Trophoblast cell (in vitro differentiated cells and primary cell): Measurements from ENCODE around the gene METTL5.

Experiments
- DNase-seq, 2 donors: peaks; one replicate each; pipeline ENCODE4 v3.0.0-alpha.2; 2016
- H2AFZ ChIP-seq: 2 replicates; pipeline ENCODE4 v1.6.1; 2013; ENCODE audit warnings: low read length, moderate library complexity, mild to moderate bottlenecking; ENCODE audit not compliant: insufficient read depth, poor library complexity
- H2AK5ac ChIP-seq: 2 replicates; pipeline ENCODE4 v1.6.1; 2013; ENCODE audit warnings: mild to moderate bottlenecking, low read length
- H2BK120ac ChIP-seq: 2 replicates; pipeline ENCODE4 v1.6.1; 2013; ENCODE audit warnings: low read length, mild to moderate bottlenecking, moderate library complexity; ENCODE audit not compliant: insufficient read depth, poor library complexity
- H2BK12ac ChIP-seq: 2 replicates; pipeline ENCODE4 v1.6.1; 2013; ENCODE audit warnings: mild to moderate bottlenecking, low read length, moderate library complexity
- H2BK5ac ChIP-seq: 2 replicates; pipeline ENCODE4 v1.6.1; 2013; ENCODE audit warnings: low read length, low read depth, moderate library complexity, mild to moderate bottlenecking; ENCODE audit not compliant: poor library complexity
- H3K14ac ChIP-seq: 2 replicates; pipeline ENCODE4 v1.6.1; 2013; ENCODE audit warnings: mild to moderate bottlenecking, low read length
- H3K18ac ChIP-seq: 2 replicates; pipeline ENCODE4 v1.6.1; 2013; ENCODE audit warnings: mild to moderate bottlenecking, low read length
- H3K23ac ChIP-seq: 2 replicates; pipeline ENCODE4 v1.6.1; 2013; ENCODE audit warnings: low read length
- H3K27ac ChIP-seq: 2 replicates; pipeline ENCODE4 v1.5.1; 2013; ENCODE audit warnings: low read depth, mild to moderate bottlenecking, inconsistent platforms, low read length, moderate library complexity
- H3K27me3 ChIP-seq: 2 replicates; pipeline ENCODE4 v1.6.1; 2013; ENCODE audit warnings: inconsistent platforms, mild to moderate bottlenecking, low read length, moderate library complexity; ENCODE audit not compliant: insufficient read depth
- H3K36me3 ChIP-seq, 2 experiments: 1 replicate in 1 of 2; 2 replicates in 1 of 2; pipeline ENCODE4 v1.6.1; 2013; ENCODE audit warnings: low read length in 2 of 2, mild to moderate bottlenecking in 2 of 2, moderate library complexity in 1 of 2; ENCODE audit not compliant: insufficient read depth in 2 of 2, control insufficient read depth in 1 of 2
- H3K4ac ChIP-seq: 2 replicates; pipeline ENCODE4 v1.6.1; 2013; ENCODE audit warnings: low read depth, mild to moderate bottlenecking, low read length, moderate library complexity
- H3K4me1 ChIP-seq, 2 experiments: 1 replicate in 1 of 2; 2 replicates in 1 of 2; pipeline ENCODE4 v1.6.1; 2013; ENCODE audit warnings: low read length in 2 of 2, mild to moderate bottlenecking in 2 of 2, moderate library complexity in 1 of 2; ENCODE audit not compliant: insufficient read depth in 2 of 2, control insufficient read depth in 1 of 2
- H3K4me2 ChIP-seq: 2 replicates; pipeline ENCODE4 v1.6.1; 2013; ENCODE audit warnings: inconsistent platforms, mild to moderate bottlenecking, low read length, moderate library complexity
- H3K4me3 ChIP-seq: 2 replicates; pipeline ENCODE4 v1.5.1; 2013; ENCODE audit warnings: mild to moderate bottlenecking, low read depth, low read length, inconsistent platforms
- H3K79me1 ChIP-seq: one replicate; pipeline ENCODE4 v1.6.1; 2013; ENCODE audit warnings: low read length
- H3K79me2 ChIP-seq: 2 replicates; pipeline ENCODE4 v1.6.1; 2013; ENCODE audit warnings: low read length, mild to moderate bottlenecking; ENCODE audit not compliant: control insufficient read depth, insufficient read depth, poor library complexity
- H3K9ac ChIP-seq: 2 replicates; pipeline ENCODE4 v1.6.1; 2013; ENCODE audit warnings: mild to moderate bottlenecking, low read length
- H3K9me3 ChIP-seq: 2 replicates; pipeline ENCODE4 v1.6.1; 2013; ENCODE audit warnings: low read depth, mild to moderate bottlenecking, control low read depth, inconsistent platforms, low read length; ENCODE audit not compliant: insufficient read depth
- H4K12ac ChIP-seq: 2 replicates; pipeline ENCODE4 v1.6.1; 2013; ENCODE audit warnings: low read depth, mild to moderate bottlenecking, low read length, moderate library complexity
- H4K8ac ChIP-seq: 2 replicates; pipeline ENCODE4 v1.6.1; 2013; ENCODE audit warnings: low read depth, mild to moderate bottlenecking, low read length, moderate library complexity
- H4K91ac ChIP-seq: one replicate; pipeline ENCODE4 v1.6.1; 2013; ENCODE audit warnings: low read depth, mild to moderate bottlenecking, low read length, moderate library complexity
- WGBS: extraction: QIAGEN DNeasy Blood & Tissue Kit; methylation state at CpG from one replicate; pipeline ENCODE4 v1.1.7; 2013; ENCODE audit warnings: missing lambda C conversion rate; ENCODE audit not compliant: insufficient read length, insufficient coverage; ENCODE audit errors: extremely low coverage; 5-methylcytosine and 5-hydroxymethylcytosine counted together

The METTL5 gene

GRCh38 chr2:169782513-169782912 lies 42.2 kb downstream of the METTL5 start:
- H3K4ac ChIP-seq: no peak overlapping the region
- no peaks in the 10 kb centered on the region for H3K4me1 ChIP-seq
- H2BK12ac ChIP-seq: no peak overlapping the region
- H2BK120ac ChIP-seq: no peak overlapping the region
- WGBS: no CpG with 5 or more reads among the region's 1 CpG
- H3K9me3 ChIP-seq: no peaks in the 10 kb centered on the region
- H3K23ac ChIP-seq: no peak overlapping the region
- H2BK5ac ChIP-seq: no peak overlapping the region
- no peaks in the 10 kb centered on the region for H3K79me1 ChIP-seq
- no peak overlapping the region for H3K9ac ChIP-seq
- H3K4me3 ChIP-seq: no peak overlapping the region
- no peaks in the 10 kb centered on the region for H3K36me3 ChIP-seq
- H4K8ac ChIP-seq: no peak overlapping the region
- no peak overlapping the region for H2AK5ac ChIP-seq
- no peaks in the 10 kb centered on the region for H3K27me3 ChIP-seq
- no peak overlapping the region for H3K18ac ChIP-seq
- DNase-seq: no peak
- no peak overlapping the region for H3K14ac ChIP-seq
- no peak overlapping the region for H3K27ac ChIP-seq
- H3K4me2 ChIP-seq: no peak overlapping the region
- no peak overlapping the region for H2AFZ ChIP-seq
- no peak overlapping the region for H4K12ac ChIP-seq
- no peaks in the 10 kb centered on the region for H3K79me2 ChIP-seq
- H4K91ac ChIP-seq: no peak overlapping the region

GRCh38 chr2:169781249-169782013 lies 43.3 kb downstream of the METTL5 start:
- Histone ChIP-seq H3K4ac (no peak overlapping the region), H2BK12ac (no peak overlapping the region), H2AK5ac (no peak overlapping the region), H3K79me2 (no peaks in the 10 kb centered on the region), H3K9me3 (no peaks in the 10 kb centered on the region), H3K9ac (no peak overlapping the region), H2BK120ac (no peak overlapping the region), H3K36me3 (no peaks in the 10 kb centered on the region), H3K79me1 (no peaks in the 10 kb centered on the region), H2AFZ (no peak overlapping the region), H4K8ac (no peak overlapping the region), H3K4me1 (no peaks in the 10 kb centered on the region), H3K4me3 (no peak overlapping the region), H3K18ac (no peak overlapping the region), H4K91ac (no peak overlapping the region), H3K23ac (no peak overlapping the region), H2BK5ac (no peak overlapping the region), H3K4me2 (no peak overlapping the region), H3K27ac (no peak overlapping the region), H3K14ac (no peak overlapping the region), H4K12ac (no peak overlapping the region), H3K27me3 (no peaks in the 10 kb centered on the region)
- WGBS: no CpG with 5 or more reads among the region's 4 CpGs
- DNase-seq: no peak

GRCh38 chr2:169778446-169778845 lies 46.3 kb downstream of the METTL5 start:
- H2AK5ac ChIP-seq: no peak overlapping the region
- no peak overlapping the region for H2BK12ac ChIP-seq
- H3K4me1 ChIP-seq: no peaks in the 10 kb centered on the region
- H4K91ac ChIP-seq: no peak overlapping the region
- H2BK120ac ChIP-seq: no peak overlapping the region
- H3K4ac ChIP-seq: no peak overlapping the region
- no peak overlapping the region for H3K27ac ChIP-seq
- no peaks in the 10 kb centered on the region for H3K36me3 ChIP-seq
- H3K79me2 ChIP-seq: no peaks in the 10 kb centered on the region
- no peak overlapping the region for H3K9ac ChIP-seq
- no peak for DNase-seq
- no peak overlapping the region for H3K23ac ChIP-seq
- H4K8ac ChIP-seq: no peak overlapping the region
- no peak overlapping the region for H3K4me3 ChIP-seq
- H3K9me3 ChIP-seq: no peaks in the 10 kb centered on the region
- no peak overlapping the region for H3K18ac ChIP-seq
- H3K27me3 ChIP-seq: no peaks in the 10 kb centered on the region
- H2BK5ac ChIP-seq: no peak overlapping the region
- H2AFZ ChIP-seq: no peak overlapping the region
- H3K79me1 ChIP-seq: no peaks in the 10 kb centered on the region
- no CpG with 5 or more reads among the region's 3 CpGs for WGBS
- H4K12ac ChIP-seq: no peak overlapping the region
- H3K4me2 ChIP-seq: no peak overlapping the region
- no peak overlapping the region for H3K14ac ChIP-seq

GRCh38 chr2:169776252-169776761 lies 48.4 kb downstream of the METTL5 start:
- H4K8ac ChIP-seq: no peak overlapping the region
- no peak overlapping the region for H2BK12ac ChIP-seq
- no CpG with 5 or more reads among the region's 2 CpGs for WGBS
- H2BK5ac ChIP-seq: no peak overlapping the region
- no peak overlapping the region for H2AFZ ChIP-seq
- no peak overlapping the region for H3K27ac ChIP-seq
- no peak overlapping the region for H3K14ac ChIP-seq
- no peak overlapping the region for H3K18ac ChIP-seq
- H3K9ac ChIP-seq: no peak overlapping the region
- no peak overlapping the region for H4K91ac ChIP-seq
- no peaks in the 10 kb centered on the region for H3K36me3 ChIP-seq
- no peak overlapping the region for H3K23ac ChIP-seq
- no peak overlapping the region for H2BK120ac ChIP-seq
- no peak overlapping the region for H2AK5ac ChIP-seq
- no peaks in the 10 kb centered on the region for H3K4me1 ChIP-seq
- no peak overlapping the region for H3K4ac ChIP-seq
- no peak for DNase-seq
- H4K12ac ChIP-seq: no peak overlapping the region
- H3K27me3 ChIP-seq: no peaks in the 10 kb centered on the region
- H3K4me3 ChIP-seq: no peak overlapping the region
- no peaks in the 10 kb centered on the region for H3K9me3 ChIP-seq
- H3K79me2 ChIP-seq: no peaks in the 10 kb centered on the region
- no peaks in the 10 kb centered on the region for H3K79me1 ChIP-seq
- H3K4me2 ChIP-seq: no peak overlapping the region
